Subcutaneous adipose tissue (tissue), 4 donors: ENCODE results near the gene HSD17B2. TPM values are rescaled to one million over a fixed set of nuclear protein-coding genes. Genes with fewer than 3 reads are reported as not detected.

Experiments
- total RNA-seq, 4 donors: library from RNA; depleted of rRNA; stranded (reverse); fragments of >200 nt; gene quantifications; one replicate each; pipeline ENCODE4 v1.1.0, GENCODE V29; 2016
- TF ChIP-seq, protein P1 (sequence below): fragments of 450-650 bp; IDR thresholded peaks from one replicate; pipeline ENCODE4 v1.5.1; 2016; ENCODE audit warnings: low read depth, mild to moderate bottlenecking, control low read depth, antibody characterized with exemption, moderate library complexity

The HSD17B2 gene
- total RNA-seq, 4 donors from 2014 or later, result not detected

DNA sequence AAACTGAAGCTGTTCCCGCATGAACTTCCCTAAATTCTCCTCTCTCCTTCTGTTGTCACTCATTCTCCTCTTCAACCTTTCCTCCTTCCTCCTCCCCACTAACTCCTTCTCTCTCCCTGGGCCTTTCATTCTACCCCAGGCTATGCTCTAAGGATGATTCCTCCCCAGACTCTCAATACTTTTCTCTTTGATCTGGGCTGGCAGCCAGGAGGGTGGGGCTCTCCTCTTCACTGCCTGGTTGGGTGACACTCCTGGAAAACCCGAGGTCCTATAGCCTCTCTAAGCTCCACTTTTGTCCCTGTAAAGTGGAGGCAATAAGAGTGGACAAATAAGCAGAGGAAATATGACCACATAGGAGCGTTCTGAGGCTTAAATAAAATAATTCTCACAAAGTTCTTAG, 46.2 kb downstream of the HSD17B2 start:
- TF ChIP-seq, protein P1, sequence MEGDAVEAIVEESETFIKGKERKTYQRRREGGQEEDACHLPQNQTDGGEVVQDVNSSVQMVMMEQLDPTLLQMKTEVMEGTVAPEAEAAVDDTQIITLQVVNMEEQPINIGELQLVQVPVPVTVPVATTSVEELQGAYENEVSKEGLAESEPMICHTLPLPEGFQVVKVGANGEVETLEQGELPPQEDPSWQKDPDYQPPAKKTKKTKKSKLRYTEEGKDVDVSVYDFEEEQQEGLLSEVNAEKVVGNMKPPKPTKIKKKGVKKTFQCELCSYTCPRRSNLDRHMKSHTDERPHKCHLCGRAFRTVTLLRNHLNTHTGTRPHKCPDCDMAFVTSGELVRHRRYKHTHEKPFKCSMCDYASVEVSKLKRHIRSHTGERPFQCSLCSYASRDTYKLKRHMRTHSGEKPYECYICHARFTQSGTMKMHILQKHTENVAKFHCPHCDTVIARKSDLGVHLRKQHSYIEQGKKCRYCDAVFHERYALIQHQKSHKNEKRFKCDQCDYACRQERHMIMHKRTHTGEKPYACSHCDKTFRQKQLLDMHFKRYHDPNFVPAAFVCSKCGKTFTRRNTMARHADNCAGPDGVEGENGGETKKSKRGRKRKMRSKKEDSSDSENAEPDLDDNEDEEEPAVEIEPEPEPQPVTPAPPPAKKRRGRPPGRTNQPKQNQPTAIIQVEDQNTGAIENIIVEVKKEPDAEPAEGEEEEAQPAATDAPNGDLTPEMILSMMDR, result no peak

DNA sequence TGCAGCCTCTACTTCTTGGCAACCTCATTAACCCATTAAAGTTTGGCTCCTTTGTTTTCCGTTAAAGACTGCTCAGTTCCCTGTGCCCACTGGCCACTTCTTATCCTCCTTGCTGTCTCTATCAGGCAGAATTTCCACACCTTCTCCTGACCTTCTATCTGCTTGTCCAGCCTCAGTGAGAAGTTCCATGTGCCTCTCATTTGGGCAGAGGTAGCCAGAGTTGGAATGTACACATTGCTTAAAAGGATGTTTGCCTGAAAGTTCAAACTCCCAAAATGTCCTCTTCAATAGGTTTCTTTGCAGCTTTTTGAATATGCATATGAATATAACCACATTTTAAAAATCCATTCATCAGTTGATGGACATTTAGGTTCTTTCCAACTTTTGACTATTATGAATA, 47.0 kb downstream of the HSD17B2 start:
- TF ChIP-seq, protein P1, result no peak

DNA sequence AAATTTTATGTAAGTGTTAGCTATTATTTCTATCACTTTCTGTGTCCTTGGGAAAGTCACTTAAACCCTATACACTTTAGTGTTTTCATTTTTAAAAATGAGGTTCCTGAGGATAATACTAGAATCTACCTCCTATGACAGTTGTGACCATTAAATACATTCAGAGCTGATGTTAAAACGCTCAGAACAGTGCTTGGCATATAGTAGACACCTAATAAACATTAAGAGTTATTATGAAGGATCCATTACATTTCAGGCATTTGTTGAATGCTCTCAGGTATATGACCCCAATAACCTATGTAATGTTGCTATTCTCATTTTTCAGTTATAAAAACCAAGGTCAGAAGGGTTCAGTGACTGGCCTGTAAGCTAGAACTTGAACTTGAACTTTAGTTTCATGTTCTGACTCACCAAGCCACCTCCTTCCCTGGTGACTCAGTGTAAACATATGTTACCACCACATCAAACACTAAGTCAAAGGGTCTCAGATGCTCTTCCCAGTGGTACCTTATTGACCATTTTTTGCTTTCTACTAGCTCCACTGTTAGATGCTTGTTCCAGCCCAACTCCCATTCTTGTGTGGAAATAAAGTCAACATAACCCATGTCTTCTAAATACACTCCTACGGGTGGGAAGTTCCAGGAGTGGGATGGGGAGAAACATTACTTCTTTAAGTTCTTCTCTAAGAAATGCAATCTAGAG, 47.6 kb downstream of the HSD17B2 start:
- TF ChIP-seq, protein P1, result no peak

DNA sequence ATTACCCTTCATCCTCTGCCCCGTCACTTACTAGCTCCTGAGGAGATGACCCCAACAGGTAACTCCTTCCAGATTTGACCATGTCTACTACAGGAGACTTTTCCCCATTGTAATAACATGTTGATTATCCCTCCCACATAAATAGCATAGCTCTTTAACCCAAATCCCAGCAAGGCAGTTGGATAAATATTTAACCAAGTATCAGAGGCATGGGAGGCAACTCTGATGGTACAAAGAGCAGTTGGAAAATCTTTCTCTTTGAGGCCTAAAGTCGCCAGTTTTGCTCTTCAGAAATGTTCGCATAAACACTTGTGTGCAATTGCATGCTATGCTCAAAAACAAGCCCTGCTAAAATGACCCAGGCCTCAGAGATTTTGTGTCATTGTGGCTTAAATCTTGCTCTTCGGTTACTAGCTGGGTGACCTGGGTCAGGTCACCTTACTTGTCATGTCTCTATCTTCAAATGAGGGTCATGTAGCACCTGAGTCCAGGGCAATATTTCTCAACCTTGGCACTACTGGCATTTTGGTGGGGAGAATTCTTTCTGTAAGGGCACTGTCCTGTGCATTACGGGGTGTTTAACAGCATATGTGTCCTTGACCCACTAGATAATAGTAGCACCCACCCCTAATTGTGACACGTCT, 48.8 kb downstream of the HSD17B2 start:
- TF ChIP-seq, protein P1, result no peak

DNA sequence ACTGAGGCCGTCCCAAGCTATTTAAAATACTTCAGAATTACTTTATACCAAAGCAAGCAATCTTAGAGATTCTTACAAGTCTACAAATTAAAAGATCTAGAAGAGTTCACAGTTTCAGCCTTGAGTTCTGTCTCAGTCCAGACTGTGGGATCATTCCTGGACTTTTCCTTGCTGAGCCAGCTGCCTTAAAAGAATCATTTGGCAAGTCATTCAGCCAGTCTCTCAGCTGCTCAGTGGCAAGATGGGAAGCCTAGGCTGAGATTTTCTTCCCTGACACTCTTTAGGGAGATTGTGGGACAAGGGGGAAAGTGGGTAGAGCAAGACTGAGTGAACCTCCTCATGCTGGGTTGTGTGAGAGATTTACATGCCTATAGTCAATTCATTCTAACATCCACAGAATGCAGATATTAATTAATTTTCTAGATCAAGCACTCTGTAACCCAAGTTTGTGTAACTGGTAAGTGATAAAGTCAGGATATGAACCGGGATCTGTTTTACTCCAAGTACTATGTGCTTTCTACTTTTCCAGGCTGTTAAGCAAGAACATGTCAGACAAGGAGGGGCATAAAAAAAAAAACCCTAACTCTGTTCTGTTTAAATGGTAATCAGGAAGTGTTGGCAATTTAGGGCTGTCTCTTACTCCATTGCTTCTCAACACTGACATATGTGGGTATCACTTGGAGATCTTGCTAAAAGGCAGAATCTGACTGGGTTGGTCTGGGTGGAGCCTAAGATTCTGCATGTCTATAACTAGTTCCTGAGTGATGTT, 50.1 kb downstream of the HSD17B2 start:
- TF ChIP-seq, protein P1, result no peak

DNA sequence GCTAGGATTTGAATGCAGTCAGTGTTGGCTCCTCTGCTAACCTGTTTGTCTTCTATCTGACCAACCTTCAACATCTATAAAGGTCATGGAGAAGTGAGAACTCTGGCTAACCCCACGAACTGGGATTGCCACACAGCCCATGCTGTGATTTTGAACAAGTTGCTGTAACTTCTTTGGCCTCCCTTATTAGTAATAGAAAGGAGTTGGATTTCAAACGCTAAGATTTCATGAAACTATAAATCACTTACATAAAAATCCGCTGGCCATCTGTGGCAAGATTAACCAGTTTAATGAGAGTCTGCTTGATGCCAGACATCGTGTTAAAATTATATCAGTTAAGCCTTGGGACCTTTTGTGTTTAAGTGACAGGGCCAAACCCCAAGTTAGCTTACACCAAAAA, 53.4 kb downstream of the HSD17B2 start:
- TF ChIP-seq, protein P1, result no peak

DNA sequence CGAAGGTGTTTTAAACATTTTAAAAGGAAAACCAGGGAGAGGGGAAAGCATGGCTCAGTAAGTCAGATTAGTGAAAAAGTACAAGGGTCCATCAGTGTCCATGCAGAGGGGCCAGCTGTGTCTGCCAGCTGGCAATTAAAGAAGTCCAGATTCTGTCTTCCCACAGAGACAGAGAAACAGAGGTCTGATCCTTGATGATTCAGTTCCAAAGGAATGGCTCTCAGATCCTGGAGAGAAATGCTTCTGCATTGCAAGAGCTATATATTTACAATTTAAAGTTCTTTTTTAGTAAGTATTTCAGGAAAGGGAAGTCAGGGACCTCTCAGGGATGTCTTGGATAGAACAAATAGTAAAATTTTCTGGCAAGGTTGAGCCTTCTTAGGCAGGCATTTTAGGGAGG, 56.2 kb downstream of the HSD17B2 start:
- TF ChIP-seq, protein P1, result no peak
